ENCODE data around the gene MYDGF. TPM values are rescaled to one million over a fixed set of nuclear protein-coding genes. Genes with fewer than 3 reads are reported as not detected.

Gene MYDGF
- total and polyA plus RNA-seq, 9 of the 15 experiments (the other 6 are each of a cell fraction or from before 2014, with no cell fraction given) = 4.2 to 141 (median 82.1) TPM

GRCh38 chr19:4669723-4670480 is at the start of gene MYDGF (continued):
- TF ChIP-seq XRCC4 (IDR thresholded peaks at IDR 0.05; ENCODE audit: extremely low read depth, insufficient read depth, insufficient read length) (no peak), RBM39 (optimal IDR thresholded peaks at IDR 0.05; ENCODE audit: low read depth, low read length) (no peak), HMGN3 (IDR thresholded peaks at IDR 0.05; ENCODE audit: borderline replicate concordance, extremely low read depth, insufficient read length, low read depth, low read length) (peak; percentile 79), ZNF707 (CRISPR knock-in tag; conservative IDR thresholded peaks at IDR 0.05) (no peak), CXXC5 (CRISPR knock-in tag; IDR thresholded peaks at IDR 0.05) (peak; percentile 82), ELK3 (CRISPR knock-in tag; IDR thresholded peaks at IDR 0.05) (no peak), IRF1 (CRISPR knock-in tag; IDR thresholded peaks at IDR 0.05; ENCODE audit: borderline replicate concordance) (no peak), FOXJ3 (CRISPR knock-in tag; IDR thresholded peaks at IDR 0.05) (no peak), ZNF140 (CRISPR knock-in tag; IDR thresholded peaks at IDR 0.05) (no peak), NELFE (IDR thresholded peaks at IDR 0.05; ENCODE audit: insufficient read depth, insufficient read length) (no peak), ASH1L (IDR thresholded peaks at IDR 0.05; ENCODE audit: borderline replicate concordance, low read depth, partially characterized antibody) (no peak), ARID3A (IDR thresholded peaks at IDR 0.05; ENCODE audit: borderline replicate concordance, low read depth, low read length) (no peak), ZNF436 (CRISPR knock-in tag; IDR thresholded peaks at IDR 0.05) (no peak), ESRRB (CRISPR knock-in tag; IDR thresholded peaks at IDR 0.05; ENCODE audit: borderline replicate concordance) (no peak)
- TF ChIP-seq, protein P1, sequence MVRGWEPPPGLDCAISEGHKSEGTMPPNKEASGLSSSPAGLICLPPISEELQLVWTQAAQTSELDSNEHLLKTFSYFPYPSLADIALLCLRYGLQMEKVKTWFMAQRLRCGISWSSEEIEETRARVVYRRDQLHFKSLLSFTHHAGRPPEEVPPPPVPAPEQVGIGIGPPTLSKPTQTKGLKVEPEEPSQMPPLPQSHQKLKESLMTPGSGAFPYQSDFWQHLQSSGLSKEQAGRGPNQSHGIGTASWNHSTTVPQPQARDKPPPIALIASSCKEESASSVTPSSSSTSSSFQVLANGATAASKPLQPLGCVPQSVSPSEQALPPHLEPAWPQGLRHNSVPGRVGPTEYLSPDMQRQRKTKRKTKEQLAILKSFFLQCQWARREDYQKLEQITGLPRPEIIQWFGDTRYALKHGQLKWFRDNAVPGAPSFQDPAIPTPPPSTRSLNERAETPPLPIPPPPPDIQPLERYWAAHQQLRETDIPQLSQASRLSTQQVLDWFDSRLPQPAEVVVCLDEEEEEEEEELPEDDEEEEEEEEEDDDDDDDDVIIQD (CRISPR knock-in tag; IDR thresholded peaks at IDR 0.05) = no peak
- TF ChIP-seq, protein P2, sequence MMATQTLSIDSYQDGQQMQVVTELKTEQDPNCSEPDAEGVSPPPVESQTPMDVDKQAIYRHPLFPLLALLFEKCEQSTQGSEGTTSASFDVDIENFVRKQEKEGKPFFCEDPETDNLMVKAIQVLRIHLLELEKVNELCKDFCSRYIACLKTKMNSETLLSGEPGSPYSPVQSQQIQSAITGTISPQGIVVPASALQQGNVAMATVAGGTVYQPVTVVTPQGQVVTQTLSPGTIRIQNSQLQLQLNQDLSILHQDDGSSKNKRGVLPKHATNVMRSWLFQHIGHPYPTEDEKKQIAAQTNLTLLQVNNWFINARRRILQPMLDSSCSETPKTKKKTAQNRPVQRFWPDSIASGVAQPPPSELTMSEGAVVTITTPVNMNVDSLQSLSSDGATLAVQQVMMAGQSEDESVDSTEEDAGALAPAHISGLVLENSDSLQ (IDR thresholded peaks at IDR 0.05) = no peak
- TF ChIP-seq, protein P3, sequence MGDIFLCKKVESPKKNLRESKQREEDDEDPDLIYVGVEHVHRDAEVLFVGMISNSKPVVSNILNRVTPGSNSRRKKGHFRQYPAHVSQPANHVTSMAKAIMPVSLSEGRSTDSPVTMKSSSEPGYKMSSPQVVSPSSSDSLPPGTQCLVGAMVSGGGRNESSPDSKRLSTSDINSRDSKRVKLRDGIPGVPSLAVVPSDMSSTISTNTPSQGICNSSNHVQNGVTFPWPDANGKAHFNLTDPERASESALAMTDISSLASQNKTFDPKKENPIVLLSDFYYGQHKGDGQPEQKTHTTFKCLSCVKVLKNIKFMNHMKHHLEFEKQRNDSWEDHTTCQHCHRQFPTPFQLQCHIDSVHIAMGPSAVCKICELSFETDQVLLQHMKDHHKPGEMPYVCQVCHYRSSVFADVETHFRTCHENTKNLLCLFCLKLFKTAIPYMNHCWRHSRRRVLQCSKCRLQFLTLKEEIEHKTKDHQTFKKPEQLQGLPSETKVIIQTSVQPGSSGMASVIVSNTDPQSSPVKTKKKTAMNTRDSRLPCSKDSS (IDR thresholded peaks at IDR 0.05; ENCODE audit: low read depth, partially characterized antibody) = no peak

Data from K562 (cell line).